OCI-LY1 (cell line): ENCODE measurements around the gene KRT28.

ENCODE experiments used
- H2AFZ ChIP-seq: fragments of 200-600 bp; sonication (generic), shearing (Covaris generic); 2 replicates; pipeline ENCODE4 v1.6.0; 2014; ENCODE audit warnings: antibody characterized with exemption, mild to moderate bottlenecking, low read length
- H3F3A ChIP-seq: fragments of 200-600 bp; sonication (generic), shearing (Covaris generic); 2 replicates; pipeline ENCODE4 v1.6.0; 2014; ENCODE audit warnings: mild to moderate bottlenecking, antibody characterized with exemption, low read length, moderate library complexity; ENCODE audit not compliant: insufficient read depth
- H3K27ac ChIP-seq: fragments of 200-600 bp; sonication (generic); 2 replicates; pipeline ENCODE4 v1.5.1; 2014; ENCODE audit warnings: low read length, mixed run types, mild to moderate bottlenecking, low read depth; ENCODE audit not compliant: poor library complexity, severe bottlenecking
- H3K27me3 ChIP-seq: fragments of 200-600 bp; sonication (generic); 2 replicates; pipeline ENCODE4 v1.6.0; 2014; ENCODE audit warnings: antibody characterized with exemption, mild to moderate bottlenecking, low read length, moderate library complexity; ENCODE audit not compliant: insufficient read depth
- H3K36me3 ChIP-seq: fragments of 200-600 bp; sonication (generic); 2 replicates; pipeline ENCODE4 v1.6.1; 2014; ENCODE audit warnings: mild to moderate bottlenecking, antibody characterized with exemption, low read length, moderate library complexity, mixed read lengths; ENCODE audit not compliant: insufficient read depth
- H3K4me1 ChIP-seq: fragments of 200-600 bp; sonication (generic); 2 replicates; pipeline ENCODE4 v1.5.1; 2014; ENCODE audit warnings: mild to moderate bottlenecking, low read length, moderate library complexity; ENCODE audit not compliant: insufficient read depth, severe bottlenecking
- H3K4me2 ChIP-seq: fragments of 200-600 bp; sonication (generic), shearing (Covaris generic); 2 replicates; pipeline ENCODE4 v1.6.1; 2014; ENCODE audit warnings: low read length
- H3K4me3 ChIP-seq: fragments of 200-600 bp; sonication (generic); 2 replicates; pipeline ENCODE4 v1.5.1; 2014; ENCODE audit warnings: low read length, low read depth, mild to moderate bottlenecking, mixed read lengths; ENCODE audit not compliant: poor library complexity, severe bottlenecking
- H3K79me2 ChIP-seq: fragments of 200-600 bp; shearing (Covaris generic); 2 replicates; pipeline ENCODE4 v1.6.1; 2016; ENCODE audit warnings: mixed run types, low read length, mixed read lengths; ENCODE audit not compliant: insufficient read depth
- H3K9ac ChIP-seq: fragments of 200-600 bp; sonication (generic), shearing (Covaris generic); 2 replicates; pipeline ENCODE4 v1.6.1; 2014; ENCODE audit warnings: mild to moderate bottlenecking, low read length, mixed read lengths
- H3K9me2 ChIP-seq: fragments of 200-600 bp; sonication (generic), shearing (Covaris generic); 2 replicates; pipeline ENCODE4 v1.6.1; 2014; ENCODE audit warnings: low read depth, mild to moderate bottlenecking, low read length, mixed read lengths
- H3K9me3 ChIP-seq: fragments of 200-600 bp; shearing (Covaris generic); 2 replicates; pipeline ENCODE4 v1.6.1; 2014; ENCODE audit warnings: low read length, mixed read lengths
- H4K20me1 ChIP-seq: fragments of 200-600 bp; sonication (generic), shearing (Covaris generic); 2 replicates; pipeline ENCODE4 v1.6.0; 2016; ENCODE audit warnings: mild to moderate bottlenecking, low read length; ENCODE audit not compliant: insufficient read depth
- CTCF ChIP-seq: fragments of 200-600 bp; sonication (generic), shearing (Covaris generic); IDR thresholded peaks from 2 replicates; pipeline ENCODE4 v1.5.1; 2017; ENCODE audit warnings: mild to moderate bottlenecking, antibody characterized with exemption, low read length, moderate library complexity, mixed read lengths
- EZH2 ChIP-seq: fragments of 200-600 bp; sonication (generic), shearing (Covaris generic); IDR thresholded peaks from 2 replicates; pipeline ENCODE4 v1.8.0; 2017; ENCODE audit warnings: borderline replicate concordance, mixed run types, mild to moderate bottlenecking, antibody characterized with exemption, low read length, moderate library complexity, mixed read lengths

The KRT28 gene

GRCh38 chr17:40819528-40820125, 19.9 kb upstream of the KRT28 start:
- Histone ChIP-seq H3K4me1 (peaks cover 15% of the 10 kb centered on the region), H3K9ac (peak overlapping the region; percentile 25), H2AFZ (peak overlapping the region; percentile 98; the same call in 1 of the 2 replicates)

GRCh38 chr17:40818733-40819527, 19.2 kb upstream of the KRT28 start:
- Histone ChIP-seq H3F3A (no peaks in the 10 kb centered on the region; the same call in 1 of the 2 replicates), H3K9me3 (peaks cover 3% of the 10 kb centered on the region; the same call in 1 of the 2 replicates), H3K27me3 (no peaks in the 10 kb centered on the region), H4K20me1 (no peaks in the 10 kb centered on the region), H3K79me2 (no peaks in the 10 kb centered on the region), H3K4me2 (peak overlapping the region; percentile 85), H3K9ac (peak overlapping the region; percentile 69), H3K4me3 (peak overlapping the region; percentile 76), H3K4me1 (peaks cover 15% of the 10 kb centered on the region), H3K27ac (peak overlapping the region; percentile 34), H3K36me3 (peaks cover 28% of the 10 kb centered on the region), H3K9me2 (no peaks in the 10 kb centered on the region), H2AFZ (peak overlapping the region; percentile 98; the same call in 1 of the 2 replicates)
- TF ChIP-seq EZH2 (no peak), CTCF (no peak)

More at GRCh38 chr17:40819528-40820125, 19.9 kb upstream of the KRT28 start:
- Histone ChIP-seq H3F3A (no peaks in the 10 kb centered on the region; the same call in 1 of the 2 replicates), H4K20me1 (no peaks in the 10 kb centered on the region), H3K4me3 (peak overlapping the region; percentile 76), H3K9me2 (no peaks in the 10 kb centered on the region), H3K79me2 (no peaks in the 10 kb centered on the region), H3K9me3 (peaks cover 3% of the 10 kb centered on the region; the same call in 1 of the 2 replicates), H3K4me2 (peak overlapping the region; percentile 66), H3K36me3 (peaks cover 28% of the 10 kb centered on the region), H3K27ac (no peak overlapping the region), H3K27me3 (no peaks in the 10 kb centered on the region)
- TF ChIP-seq EZH2 (no peak), CTCF (no peak)

GRCh38 chr17:40818343-40818732, 18.6 kb upstream of the KRT28 start:
- Histone ChIP-seq H3K4me3 (peak overlapping the region; percentile 76), H3K4me1 (peaks cover 15% of the 10 kb centered on the region), H3K9me2 (no peaks in the 10 kb centered on the region), H3K79me2 (no peaks in the 10 kb centered on the region), H3F3A (no peaks in the 10 kb centered on the region; the same call in 1 of the 2 replicates), H3K27me3 (no peaks in the 10 kb centered on the region), H3K36me3 (peaks cover 28% of the 10 kb centered on the region), H2AFZ (peak overlapping the region; percentile 6; the same call in 1 of the 2 replicates), H3K9me3 (peaks cover 3% of the 10 kb centered on the region; the same call in 1 of the 2 replicates), H3K27ac (peak overlapping the region; percentile 34), H4K20me1 (no peaks in the 10 kb centered on the region), H3K4me2 (peak overlapping the region; percentile 85), H3K9ac (peak overlapping the region; percentile 69)
- no peak for TF ChIP-seq CTCF
- TF ChIP-seq EZH2, result no peak
